ENCODE data around the gene RBFOX2. TPM values are rescaled to one million over a fixed set of nuclear protein-coding genes. Genes with fewer than 3 reads are reported as not detected.

RBFOX2 gene
- total and polyA plus RNA-seq, 2 experiments from 2014 or later: 88.8 to 131 TPM

- TF ChIP-seq NANOG (IDR thresholded peaks at IDR 0.05; ENCODE audit: borderline replicate concordance): no peak
- no peak for TF ChIP-seq CREB1 (CRISPR knock-in tag; IDR thresholded peaks at IDR 0.05; ENCODE audit: low read depth)
- no peak for TF ChIP-seq ETS1 (IDR thresholded peaks at IDR 0.05)
- no peak for TF ChIP-seq EZH2phosphoT487 (IDR thresholded peaks at IDR 0.05; ENCODE audit: unreplicated experiment)
- TF ChIP-seq JUNB (IDR thresholded peaks at IDR 0.05; ENCODE audit: unreplicated experiment): no peak
- no peak for TF ChIP-seq CTCF (conservative IDR thresholded peaks at IDR 0.05; ENCODE audit: low read depth in 2 of 2)
- TF ChIP-seq, protein P1, sequence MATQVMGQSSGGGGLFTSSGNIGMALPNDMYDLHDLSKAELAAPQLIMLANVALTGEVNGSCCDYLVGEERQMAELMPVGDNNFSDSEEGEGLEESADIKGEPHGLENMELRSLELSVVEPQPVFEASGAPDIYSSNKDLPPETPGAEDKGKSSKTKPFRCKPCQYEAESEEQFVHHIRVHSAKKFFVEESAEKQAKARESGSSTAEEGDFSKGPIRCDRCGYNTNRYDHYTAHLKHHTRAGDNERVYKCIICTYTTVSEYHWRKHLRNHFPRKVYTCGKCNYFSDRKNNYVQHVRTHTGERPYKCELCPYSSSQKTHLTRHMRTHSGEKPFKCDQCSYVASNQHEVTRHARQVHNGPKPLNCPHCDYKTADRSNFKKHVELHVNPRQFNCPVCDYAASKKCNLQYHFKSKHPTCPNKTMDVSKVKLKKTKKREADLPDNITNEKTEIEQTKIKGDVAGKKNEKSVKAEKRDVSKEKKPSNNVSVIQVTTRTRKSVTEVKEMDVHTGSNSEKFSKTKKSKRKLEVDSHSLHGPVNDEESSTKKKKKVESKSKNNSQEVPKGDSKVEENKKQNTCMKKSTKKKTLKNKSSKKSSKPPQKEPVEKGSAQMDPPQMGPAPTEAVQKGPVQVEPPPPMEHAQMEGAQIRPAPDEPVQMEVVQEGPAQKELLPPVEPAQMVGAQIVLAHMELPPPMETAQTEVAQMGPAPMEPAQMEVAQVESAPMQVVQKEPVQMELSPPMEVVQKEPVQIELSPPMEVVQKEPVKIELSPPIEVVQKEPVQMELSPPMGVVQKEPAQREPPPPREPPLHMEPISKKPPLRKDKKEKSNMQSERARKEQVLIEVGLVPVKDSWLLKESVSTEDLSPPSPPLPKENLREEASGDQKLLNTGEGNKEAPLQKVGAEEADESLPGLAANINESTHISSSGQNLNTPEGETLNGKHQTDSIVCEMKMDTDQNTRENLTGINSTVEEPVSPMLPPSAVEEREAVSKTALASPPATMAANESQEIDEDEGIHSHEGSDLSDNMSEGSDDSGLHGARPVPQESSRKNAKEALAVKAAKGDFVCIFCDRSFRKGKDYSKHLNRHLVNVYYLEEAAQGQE (IDR thresholded peaks at IDR 0.05; ENCODE audit: unreplicated experiment): no peak
- no peak for TF ChIP-seq ZNF331 (CRISPR knock-in tag; IDR thresholded peaks at IDR 0.05; ENCODE audit: low read depth)
- TF ChIP-seq STAT1 (IDR thresholded peaks at IDR 0.05; ENCODE audit: unreplicated experiment): no peak
- no peak for TF ChIP-seq POLR2AphosphoS5 (IDR thresholded peaks at IDR 0.05; ENCODE audit: low read depth)
- TF ChIP-seq EZH2 (IDR thresholded peaks at IDR 0.05; ENCODE audit: low read depth, unreplicated experiment): no peak
- no peak for TF ChIP-seq ZNF462 (CRISPR knock-in tag; IDR thresholded peaks at IDR 0.05)
- no peak for TF ChIP-seq ZNF114 (CRISPR knock-in tag; IDR thresholded peaks at IDR 0.05)
- no peak overlapping the region for H3K4me3 Mint-ChIP-seq
- Histone ChIP-seq H3K27ac (ENCODE audit: low read depth) (peak overlapping the region; percentile 15; the same call in 1 of the 2 replicates), H2AFZ (no peak overlapping the region), H3K36me3 (ENCODE audit: insufficient read depth) (no peaks in the 10 kb centered on the region), H3K4me3 (no peak overlapping the region), H3K27me3 (ENCODE audit: insufficient read depth) (no peaks in the 10 kb centered on the region), H4K20me1 (replicated peaks; ENCODE audit: insufficient read depth) (no peaks in the 10 kb centered on the region), H3K79me2 (replicated peaks; ENCODE audit: insufficient read depth) (0 out of 2 replicates have a peak, but pooled peaks cover 3% of the 10 kb centered on the region), H3K4me1 (ENCODE audit: insufficient read depth) (peaks cover 64% of the 10 kb centered on the region), H3K9me2 (ENCODE audit: insufficient read depth) (no peaks in the 10 kb centered on the region), H3K4me2 (peak overlapping the region; percentile 53), H3F3A (replicated peaks; ENCODE audit: low read depth) (no peaks in the 10 kb centered on the region)
- DNase-seq (ENCODE audit: low spot score): no peak
- H3K4me1 Mint-ChIP-seq: peaks cover 71% of the 10 kb centered on the region
- H3K27ac Mint-ChIP-seq: peak overlapping the region; percentile 88
- peaks cover 2% of the 10 kb centered on the region for H3K27me3 Mint-ChIP-seq (ENCODE audit: insufficient read depth, low read depth, poor library complexity)
- no peak for ATAC-seq
- peaks cover 21% of the 10 kb centered on the region for H3K36me3 Mint-ChIP-seq (ENCODE audit: low read depth)
- H3K9me3 Mint-ChIP-seq: no peaks in the 10 kb centered on the region
These were observed 281.5 kb downstream of the RBFOX2 start for GRCh38 chr22:35746946-35747703.

All from GM23338 (cell line).